Measurements from ENCODE around the gene NOX1.

DNA sequence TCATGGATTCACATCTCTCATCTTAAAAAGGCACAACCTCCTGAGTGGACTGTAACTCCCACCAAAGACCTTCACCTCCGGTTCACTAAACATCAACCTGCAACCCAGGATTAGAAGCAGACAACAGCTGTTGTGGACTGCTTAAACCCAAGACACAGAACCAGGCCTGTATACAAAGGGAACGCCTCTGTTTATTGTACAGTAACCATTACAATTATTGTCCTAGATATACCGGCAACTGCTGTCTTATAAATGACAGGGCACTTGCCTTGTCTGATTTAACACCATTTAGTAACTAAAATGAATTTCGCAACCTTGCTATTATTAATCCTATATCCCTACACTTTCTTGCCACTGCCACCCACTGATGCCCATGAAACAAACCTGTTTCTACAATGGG lies 76.8 kb downstream of the NOX1 start:
- TF ChIP-seq HDAC2 (IDR thresholded peaks at IDR 0.05) (no peak), CHD2 (IDR thresholded peaks at IDR 0.05; ENCODE audit: low read length, partially characterized antibody) (no peak), ZC3H11A (IDR thresholded peaks at IDR 0.05) (no peak), GATA3 (IDR thresholded peaks at IDR 0.05; ENCODE audit: borderline replicate concordance) (no peak), NR3C1 (IDR thresholded peaks at IDR 0.05) (no peak), SREBF2 (IDR thresholded peaks at IDR 0.05) (no peak), ZFP36 (IDR thresholded peaks at IDR 0.05; ENCODE audit: borderline replicate concordance, partially characterized antibody) (no peak), ESRRA (IDR thresholded peaks at IDR 0.05; ENCODE audit: borderline replicate concordance, low read length) (no peak), MAZ (IDR thresholded peaks at IDR 0.05; ENCODE audit: borderline replicate concordance, low read depth, low read length) (no peak), POLR2A (IDR thresholded peaks at IDR 0.05; ENCODE audit: low read length) (no peak)
- TF ChIP-seq, protein P1, sequence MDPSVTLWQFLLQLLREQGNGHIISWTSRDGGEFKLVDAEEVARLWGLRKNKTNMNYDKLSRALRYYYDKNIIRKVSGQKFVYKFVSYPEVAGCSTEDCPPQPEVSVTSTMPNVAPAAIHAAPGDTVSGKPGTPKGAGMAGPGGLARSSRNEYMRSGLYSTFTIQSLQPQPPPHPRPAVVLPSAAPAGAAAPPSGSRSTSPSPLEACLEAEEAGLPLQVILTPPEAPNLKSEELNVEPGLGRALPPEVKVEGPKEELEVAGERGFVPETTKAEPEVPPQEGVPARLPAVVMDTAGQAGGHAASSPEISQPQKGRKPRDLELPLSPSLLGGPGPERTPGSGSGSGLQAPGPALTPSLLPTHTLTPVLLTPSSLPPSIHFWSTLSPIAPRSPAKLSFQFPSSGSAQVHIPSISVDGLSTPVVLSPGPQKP (IDR thresholded peaks at IDR 0.05; ENCODE audit: low read depth, low read length): no peak
- TF ChIP-seq, protein P2, sequence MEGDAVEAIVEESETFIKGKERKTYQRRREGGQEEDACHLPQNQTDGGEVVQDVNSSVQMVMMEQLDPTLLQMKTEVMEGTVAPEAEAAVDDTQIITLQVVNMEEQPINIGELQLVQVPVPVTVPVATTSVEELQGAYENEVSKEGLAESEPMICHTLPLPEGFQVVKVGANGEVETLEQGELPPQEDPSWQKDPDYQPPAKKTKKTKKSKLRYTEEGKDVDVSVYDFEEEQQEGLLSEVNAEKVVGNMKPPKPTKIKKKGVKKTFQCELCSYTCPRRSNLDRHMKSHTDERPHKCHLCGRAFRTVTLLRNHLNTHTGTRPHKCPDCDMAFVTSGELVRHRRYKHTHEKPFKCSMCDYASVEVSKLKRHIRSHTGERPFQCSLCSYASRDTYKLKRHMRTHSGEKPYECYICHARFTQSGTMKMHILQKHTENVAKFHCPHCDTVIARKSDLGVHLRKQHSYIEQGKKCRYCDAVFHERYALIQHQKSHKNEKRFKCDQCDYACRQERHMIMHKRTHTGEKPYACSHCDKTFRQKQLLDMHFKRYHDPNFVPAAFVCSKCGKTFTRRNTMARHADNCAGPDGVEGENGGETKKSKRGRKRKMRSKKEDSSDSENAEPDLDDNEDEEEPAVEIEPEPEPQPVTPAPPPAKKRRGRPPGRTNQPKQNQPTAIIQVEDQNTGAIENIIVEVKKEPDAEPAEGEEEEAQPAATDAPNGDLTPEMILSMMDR (IDR thresholded peaks at IDR 0.05): no peak

Data from A549 (cell line).